DOHH2 (cell line): ENCODE measurements around the gene CNTN5.

Source experiments
- EZH2phosphoT487 ChIP-seq: fragments of 200-600 bp; sonication (generic); IDR thresholded peaks from 2 replicates; pipeline ENCODE4 v1.6.1; 2017; ENCODE audit warnings: borderline replicate concordance, mild to moderate bottlenecking, antibody characterized with exemption, low read length, moderate library complexity, mixed read lengths
- TF ChIP-seq, protein P1 (sequence below): fragments of 200-600 bp; sonication (generic); IDR thresholded peaks from one replicate; pipeline ENCODE4 v1.5.1; 2014; ENCODE audit warnings: antibody characterized with exemption, mild to moderate bottlenecking, low read depth, low read length; ENCODE audit not compliant: poor library complexity, severe bottlenecking

DNA sequence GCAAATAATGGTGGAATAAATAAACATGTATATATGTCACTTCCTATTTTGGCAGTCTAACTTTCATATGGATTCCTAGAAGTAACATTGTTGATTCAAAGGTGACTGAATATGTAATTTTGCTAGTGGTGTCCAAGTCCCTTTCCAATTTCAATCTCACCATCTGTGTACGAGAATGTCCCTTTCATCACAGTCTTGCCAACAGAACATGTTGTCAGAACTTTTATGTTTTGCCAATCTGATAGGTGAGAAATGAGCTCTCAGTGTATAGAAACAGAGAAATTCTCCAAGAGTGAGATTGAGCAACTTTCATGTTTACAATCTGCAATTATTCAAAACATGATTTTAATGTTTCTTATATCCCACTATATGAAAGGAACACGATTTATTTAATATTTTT, 167.5 kb downstream of the CNTN5 start:
- no peak for TF ChIP-seq EZH2phosphoT487
- TF ChIP-seq, protein P1, sequence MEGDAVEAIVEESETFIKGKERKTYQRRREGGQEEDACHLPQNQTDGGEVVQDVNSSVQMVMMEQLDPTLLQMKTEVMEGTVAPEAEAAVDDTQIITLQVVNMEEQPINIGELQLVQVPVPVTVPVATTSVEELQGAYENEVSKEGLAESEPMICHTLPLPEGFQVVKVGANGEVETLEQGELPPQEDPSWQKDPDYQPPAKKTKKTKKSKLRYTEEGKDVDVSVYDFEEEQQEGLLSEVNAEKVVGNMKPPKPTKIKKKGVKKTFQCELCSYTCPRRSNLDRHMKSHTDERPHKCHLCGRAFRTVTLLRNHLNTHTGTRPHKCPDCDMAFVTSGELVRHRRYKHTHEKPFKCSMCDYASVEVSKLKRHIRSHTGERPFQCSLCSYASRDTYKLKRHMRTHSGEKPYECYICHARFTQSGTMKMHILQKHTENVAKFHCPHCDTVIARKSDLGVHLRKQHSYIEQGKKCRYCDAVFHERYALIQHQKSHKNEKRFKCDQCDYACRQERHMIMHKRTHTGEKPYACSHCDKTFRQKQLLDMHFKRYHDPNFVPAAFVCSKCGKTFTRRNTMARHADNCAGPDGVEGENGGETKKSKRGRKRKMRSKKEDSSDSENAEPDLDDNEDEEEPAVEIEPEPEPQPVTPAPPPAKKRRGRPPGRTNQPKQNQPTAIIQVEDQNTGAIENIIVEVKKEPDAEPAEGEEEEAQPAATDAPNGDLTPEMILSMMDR = no peak
